HG03039 (cell line): Measurements from ENCODE around the gene NANOS2.
"Not testable (repeated sequence)": the region's sequence is repeated elsewhere in the genome, so short reads cannot be mapped to it uniquely, and the experiment has no call there.

Source experiments
- ATAC-seq: cut with Tn5 transposase; IDR thresholded peaks from one replicate; pipeline ENCODE4 v1.9.1; 2021; ENCODE audit warnings: mild to moderate bottlenecking, moderate library complexity; ENCODE audit not compliant: unreplicated experiment

The NANOS2 gene

DNA sequence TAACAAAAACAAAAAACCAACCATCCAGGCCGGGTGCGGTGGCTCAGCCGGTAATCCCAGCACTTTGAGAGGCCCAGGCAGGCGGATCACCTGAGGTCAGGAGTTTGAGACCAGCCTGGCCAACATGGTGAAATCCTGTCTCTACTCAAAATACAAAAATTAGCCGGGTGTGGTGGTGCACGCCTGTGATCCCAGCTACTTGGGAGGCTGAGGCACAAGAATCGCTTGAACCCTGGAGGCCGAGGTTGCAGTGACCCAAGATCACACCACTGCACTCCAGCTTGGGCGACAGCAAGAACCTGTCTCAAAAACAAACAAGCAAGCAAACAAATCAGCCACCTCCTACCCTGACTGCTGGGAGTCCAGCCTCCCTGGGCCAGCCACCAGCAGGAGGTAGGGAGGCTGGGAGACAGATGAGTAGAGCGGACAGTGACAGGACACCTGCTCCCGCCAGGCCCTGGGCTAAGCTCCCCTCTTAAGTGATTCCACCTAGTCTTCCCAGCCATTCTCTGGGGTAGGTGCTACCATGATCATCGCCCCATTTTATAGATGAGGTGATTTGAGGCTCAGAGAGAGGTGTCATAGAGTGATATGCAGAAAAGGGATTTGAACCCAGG is 18.5 kb downstream of the NANOS2 start:
- not testable (repeated sequence) for ATAC-seq

DNA sequence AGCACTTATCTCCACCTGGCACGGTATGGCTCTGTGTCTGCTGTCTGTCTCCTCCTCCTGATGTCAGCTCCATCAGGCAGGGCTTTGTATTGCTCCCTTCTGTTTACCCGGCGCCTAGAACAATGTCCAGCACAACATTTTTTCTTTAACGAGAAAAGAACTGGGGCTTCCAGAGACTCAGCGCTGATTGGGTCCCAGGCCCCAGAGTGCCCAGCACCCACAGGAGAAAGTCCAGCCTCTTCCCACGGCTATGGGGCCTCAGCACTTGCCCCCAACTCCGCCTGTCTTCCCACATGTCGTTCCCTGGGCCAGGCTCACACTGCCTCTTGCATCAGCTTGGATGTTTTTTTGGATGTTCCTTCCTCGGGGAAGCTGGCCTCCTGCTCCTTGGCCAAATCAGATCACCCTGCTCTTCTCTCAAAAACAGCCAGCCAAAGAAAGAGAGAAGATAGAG is 19.0 kb downstream of the NANOS2 start:
- no peak for ATAC-seq

DNA sequence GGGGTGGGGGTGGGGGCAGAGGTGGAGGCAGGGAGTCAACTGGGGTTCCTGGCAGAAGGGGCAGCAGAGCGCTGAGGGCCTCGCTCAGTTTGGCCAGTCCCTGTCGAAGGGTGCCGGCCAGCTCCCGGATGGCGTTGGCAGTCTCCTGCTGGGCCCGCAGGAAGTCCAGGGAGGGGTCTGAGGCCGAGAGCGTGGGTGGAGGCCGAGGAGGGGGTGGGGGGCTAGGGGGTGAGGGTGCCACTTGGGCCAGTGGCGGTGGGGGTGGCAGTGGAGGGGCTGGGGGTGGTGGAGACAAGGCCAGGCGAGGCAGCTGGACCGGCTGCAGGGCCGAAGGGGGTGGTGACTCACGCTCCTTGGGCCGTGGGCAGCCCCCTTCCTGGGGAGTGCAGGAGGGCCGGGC is 23.7 kb downstream of the NANOS2 start:
- ATAC-seq, result no peak

DNA sequence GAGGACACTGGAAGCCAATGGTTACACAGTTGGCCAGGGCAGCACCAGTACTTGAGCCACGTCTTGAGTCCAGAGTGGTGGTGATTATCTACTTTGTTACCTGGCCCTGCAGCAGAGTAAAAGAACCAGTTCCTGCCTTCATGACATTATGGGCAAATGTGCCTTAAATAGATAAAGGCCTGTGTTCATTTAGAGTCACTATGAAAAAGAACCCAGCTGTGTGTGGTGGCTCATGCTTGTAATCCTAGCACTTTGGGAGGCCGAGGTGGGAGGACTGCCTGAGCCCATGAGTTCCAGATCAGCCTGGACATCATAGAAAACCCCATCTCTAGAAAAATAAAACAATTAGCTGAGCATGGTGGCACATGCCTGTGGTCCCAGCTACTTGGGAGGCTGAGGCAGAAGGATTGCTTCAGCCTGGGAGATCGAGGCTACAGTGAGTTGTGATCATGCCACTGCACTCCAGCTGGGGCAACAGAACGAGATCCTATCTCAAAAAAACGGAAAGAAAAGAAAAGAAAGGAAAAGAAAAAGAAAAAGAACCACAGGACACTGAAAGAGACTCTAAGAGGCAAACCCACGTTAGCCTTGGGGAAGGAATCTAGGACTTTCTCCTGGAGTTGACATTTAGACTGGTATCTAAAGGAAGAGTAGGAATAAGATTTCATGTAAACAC is 25.2 kb downstream of the NANOS2 start:
- no peak for ATAC-seq

DNA sequence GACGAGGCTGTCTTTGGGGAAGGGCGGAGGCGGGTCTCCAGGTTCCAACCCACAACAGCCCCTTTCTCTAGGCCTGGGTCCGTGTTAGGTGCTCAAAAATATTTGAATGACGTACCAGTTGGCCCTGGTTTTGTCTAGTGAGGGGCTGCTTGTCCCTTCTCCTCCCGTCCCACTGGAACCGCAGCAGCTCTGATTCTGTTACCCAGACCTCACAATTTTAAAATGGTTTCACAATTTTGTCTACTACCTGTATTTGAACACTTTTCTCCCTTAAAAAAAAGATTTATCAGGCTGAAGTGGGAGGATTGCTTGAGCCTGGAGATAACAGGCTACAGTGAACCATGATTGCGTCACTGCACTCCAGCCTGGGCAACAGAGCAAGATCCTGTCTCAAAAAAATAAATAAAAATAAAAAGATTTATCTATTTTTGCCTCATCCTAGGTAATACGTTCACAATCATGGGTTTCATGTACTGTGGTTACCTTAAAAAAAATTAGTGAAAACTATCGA is 27.3 kb downstream of the NANOS2 start:
- ATAC-seq, result no peak

DNA sequence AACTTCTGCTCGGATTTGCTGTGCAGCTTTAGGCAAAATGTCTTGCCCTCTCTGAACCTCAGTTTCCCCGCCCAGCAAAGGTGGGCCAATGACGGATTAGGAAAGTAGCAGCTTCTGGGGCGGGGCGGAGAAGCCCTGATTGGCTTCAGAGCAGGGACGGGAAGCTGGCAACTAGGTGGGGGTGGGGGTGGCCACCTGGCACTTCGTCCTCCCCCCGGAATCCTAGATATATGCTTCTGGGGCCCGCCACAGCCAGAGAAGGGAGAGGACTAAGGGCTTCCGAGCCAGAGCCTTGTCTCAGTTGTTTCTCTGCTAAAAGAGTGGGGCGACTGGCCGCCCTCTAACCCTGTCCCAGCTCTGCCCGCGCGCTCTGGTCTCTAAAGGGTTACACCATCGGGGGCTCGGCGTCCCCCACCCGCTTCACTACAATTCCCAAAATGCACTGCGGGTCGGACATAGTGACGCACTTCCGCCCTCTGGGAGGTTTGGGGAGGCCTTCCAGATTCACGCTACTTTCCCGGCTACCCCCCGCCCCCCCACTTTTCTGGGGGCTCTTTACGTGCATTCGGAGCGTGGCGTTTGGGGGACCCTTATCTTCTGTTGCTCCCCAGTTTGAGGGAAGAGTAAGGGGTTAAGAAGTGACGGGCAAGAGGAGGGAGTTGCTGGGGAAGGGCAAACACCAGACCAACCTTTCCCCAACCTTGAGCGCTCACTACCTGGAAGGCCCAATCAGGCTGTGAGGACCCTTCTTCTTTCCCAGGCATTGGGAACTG is 28.0 kb downstream of the NANOS2 start:
- peak; percentile 34 for ATAC-seq

DNA sequence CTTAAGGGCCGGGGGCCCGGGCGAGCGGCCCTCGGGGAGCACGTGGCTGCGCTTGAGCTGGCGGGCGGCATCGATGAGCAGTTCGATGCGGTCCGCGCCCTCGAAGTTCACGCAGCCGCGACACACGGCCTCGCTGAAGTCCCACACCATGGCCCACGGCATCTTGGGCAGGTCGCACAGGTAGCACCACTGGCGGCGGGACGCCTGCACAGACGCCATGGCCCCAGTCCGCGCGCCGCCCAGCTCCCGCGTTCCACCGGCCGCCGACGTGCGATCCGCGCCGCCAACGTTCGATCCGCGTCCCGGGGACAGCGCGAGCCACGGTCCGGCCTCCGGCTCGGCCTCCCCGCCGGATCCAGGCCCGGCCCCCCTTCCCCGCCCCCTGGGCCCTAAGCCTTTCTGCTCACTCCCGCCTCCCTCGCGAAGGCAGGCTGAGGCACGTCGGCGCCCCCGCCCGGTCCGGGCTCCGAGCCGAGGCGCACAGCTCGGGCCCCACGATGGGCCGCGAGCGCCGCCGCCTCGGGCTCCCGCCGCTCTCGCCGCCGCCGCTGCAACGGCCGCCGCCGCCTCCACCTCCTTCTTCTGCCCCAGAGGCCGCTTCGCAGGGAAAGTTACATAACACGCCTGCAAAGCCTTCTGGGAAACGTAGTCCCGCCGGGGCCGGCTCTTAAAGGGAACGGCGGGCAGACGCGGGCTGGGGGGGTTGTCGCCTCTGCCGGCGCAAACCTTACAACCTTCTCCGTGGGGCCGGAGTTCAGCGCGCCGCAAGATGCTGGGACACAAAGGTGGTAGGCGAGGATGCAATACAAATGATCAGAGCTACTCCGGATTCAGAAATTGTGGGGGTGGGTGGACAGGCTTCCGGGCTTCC is 28.8 kb downstream of the NANOS2 start, which contains the start of gene IRF2BP1:
Gene IRF2BP1 (minus strand): TSS at position 586 of the 871 bp plus-strand sequence. CDS start 367 bp downstream, at position 219.
- ATAC-seq, result peak; percentile 51

DNA sequence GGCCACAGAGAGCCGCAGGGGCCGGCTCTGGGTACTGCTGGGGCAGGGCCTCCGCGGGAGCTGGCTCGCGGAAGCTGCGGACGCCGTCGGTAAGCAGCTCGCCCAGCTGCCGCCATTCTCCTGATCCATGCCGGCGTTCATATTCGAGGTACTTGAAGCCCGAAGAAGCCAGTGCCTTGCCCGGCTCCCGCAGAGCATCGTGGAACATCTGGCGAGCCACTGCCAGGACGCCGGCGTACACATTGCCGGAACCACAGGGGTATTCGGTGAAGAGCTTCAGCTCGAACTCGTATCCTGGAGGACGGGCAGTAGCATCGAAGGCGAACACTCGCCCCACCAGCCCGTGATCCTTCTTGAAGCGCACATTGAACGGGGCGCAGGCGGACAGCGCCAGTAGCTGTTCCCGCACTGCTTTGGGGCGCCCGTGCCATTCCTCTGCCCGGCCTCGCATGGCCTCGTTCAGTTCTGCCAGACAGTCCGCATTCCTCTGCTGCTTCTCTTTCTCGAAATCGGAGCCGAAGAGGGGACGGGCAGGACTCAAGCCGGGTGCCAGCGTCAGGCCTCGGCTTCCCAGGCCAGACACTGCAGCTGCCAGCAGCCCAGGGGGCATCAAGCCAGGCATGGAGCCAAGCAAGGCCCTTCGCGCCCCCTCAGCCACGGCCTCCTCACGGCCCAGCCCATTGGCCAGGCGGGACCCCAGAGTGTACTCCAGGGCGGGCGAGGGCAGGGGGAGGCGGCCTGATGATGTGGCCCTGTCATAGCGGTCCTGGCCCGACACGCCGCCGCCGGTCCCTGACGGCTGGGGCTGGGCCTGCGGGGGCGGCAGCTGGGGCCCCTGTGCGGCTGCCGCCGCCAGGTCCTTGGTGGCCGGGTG is 29.7 kb downstream of the NANOS2 start:
- ATAC-seq, result no peak

DNA sequence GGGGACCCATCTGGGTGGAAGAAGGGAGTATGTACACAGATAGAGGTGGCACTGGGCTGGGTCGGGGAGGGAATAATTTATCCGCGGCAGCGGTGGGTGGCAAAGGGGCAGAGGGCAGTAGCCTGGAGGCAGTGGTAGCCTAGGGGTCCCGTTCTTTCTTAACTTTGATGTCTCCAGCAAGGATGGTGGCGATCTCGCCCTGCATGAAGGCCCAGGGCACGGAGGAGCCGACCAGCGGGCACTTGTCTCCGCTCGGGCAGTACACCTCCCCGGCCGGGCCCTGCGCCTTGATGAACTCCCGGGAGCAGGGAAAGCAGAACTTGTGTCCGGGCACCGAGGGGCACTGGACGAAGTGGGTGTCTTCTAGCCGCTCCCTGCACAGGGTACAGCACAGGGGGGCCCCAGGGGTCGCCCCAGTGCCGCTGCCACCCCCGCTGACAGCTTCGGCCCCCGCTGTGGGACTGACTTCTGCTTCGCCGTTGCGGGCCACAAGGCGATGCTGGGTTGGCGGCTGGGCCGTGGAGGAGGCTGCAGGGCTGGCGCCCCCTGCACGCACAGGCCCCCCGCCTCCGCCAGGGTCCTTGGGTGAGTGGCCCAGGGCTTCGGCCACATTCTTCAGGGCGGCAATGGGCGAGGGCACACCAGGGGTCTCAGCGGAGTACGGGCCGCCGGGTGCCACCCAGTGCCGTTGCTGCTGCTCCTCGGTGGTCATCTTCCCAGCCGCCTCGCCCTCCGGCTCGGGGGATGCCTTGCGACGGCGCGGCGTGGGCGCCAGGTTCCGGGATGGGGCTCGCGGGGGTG is 30.5 kb downstream of the NANOS2 start:
- no peak for ATAC-seq

DNA sequence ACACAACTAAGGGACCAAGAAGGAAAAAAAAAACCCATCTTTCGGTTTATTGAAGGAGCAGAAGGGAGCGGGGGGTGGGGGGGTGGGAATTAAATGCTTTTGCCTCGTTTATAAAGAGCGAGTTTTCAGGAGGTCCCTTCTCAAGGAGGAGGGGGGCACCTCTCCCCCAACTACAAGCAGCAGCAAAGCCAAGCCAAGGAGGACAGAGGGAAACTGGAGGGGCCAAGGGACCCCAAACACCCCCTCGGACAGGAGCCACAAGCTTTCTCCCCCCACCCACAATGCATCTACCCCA is 31.0 kb downstream of the NANOS2 start:
- ATAC-seq, result no peak

DNA sequence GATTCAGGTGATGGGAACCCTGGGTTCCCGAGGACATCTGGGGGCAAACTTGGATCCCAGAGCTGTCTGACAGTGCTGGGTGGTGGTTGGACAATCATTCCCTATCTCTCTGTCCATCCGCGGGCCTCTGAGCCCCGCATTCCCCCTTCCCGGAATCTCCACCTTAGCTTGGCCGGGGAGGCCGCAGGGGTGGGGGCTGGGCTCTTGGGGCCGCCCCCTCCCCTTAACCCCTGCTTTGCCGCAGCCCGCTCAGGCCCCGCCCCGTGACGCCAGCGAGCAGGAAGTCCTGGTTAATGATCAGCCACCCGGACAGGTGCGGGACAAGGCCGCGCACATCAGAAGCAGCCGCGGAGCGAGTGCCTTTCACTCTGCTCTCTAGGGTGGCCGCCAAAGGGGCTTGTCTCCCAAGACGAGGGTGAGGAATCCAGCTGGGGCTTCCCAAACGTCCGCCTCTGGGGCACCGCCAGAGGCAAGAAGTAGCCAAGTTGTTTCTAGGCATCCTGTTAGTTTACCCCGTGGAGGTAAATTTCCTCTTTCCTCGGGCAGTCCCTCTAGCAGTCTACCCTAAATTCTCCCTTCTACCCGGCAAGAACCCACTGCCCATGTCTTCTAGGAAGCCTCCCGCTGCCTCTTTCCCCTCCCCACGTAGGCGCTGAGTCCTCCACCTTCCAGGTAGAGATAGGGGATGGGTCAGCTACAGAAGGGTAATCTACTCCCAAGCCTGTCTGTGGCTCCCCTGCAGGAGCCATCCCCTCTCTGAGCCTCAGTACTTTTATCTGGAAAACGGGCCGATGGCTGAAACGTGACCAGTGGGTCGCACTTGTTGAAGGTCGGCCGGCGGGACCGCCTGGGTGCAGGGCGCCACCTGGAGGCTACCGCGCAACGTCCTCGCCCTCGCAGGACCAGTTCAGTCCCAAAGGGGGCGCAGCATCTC is 31.7 kb downstream of the NANOS2 start:
- no peak for ATAC-seq

DNA sequence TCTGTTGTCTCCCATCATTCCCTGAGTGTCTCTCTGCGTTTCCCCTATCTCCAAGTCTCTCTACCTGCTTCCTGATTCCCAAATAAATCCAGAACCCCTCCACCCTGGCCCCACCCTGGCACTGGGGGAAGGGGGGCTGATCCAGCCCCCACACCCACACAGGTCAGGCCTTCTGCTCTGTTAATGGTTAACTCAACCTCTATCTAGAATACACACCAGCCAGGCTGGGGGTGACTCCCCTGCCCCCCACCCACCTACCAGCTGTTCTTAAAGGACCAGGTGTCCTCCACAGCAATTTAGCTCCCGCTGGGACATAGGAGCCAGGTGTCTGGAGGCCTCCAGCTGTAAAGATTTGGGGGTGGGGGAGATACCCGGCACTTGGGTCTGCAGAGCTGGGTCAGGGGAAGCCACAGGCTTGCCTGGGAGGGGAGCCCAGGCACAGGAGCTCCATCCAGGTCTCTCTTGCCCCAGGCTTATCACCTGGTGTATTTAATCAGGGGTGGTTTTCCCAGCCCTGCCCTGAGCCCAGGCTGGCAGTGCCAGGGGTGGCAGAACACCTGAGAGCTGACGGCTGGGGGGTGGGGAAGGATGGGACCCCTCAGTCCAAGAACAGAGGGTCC is 32.6 kb downstream of the NANOS2 start:
- no peak for ATAC-seq

DNA sequence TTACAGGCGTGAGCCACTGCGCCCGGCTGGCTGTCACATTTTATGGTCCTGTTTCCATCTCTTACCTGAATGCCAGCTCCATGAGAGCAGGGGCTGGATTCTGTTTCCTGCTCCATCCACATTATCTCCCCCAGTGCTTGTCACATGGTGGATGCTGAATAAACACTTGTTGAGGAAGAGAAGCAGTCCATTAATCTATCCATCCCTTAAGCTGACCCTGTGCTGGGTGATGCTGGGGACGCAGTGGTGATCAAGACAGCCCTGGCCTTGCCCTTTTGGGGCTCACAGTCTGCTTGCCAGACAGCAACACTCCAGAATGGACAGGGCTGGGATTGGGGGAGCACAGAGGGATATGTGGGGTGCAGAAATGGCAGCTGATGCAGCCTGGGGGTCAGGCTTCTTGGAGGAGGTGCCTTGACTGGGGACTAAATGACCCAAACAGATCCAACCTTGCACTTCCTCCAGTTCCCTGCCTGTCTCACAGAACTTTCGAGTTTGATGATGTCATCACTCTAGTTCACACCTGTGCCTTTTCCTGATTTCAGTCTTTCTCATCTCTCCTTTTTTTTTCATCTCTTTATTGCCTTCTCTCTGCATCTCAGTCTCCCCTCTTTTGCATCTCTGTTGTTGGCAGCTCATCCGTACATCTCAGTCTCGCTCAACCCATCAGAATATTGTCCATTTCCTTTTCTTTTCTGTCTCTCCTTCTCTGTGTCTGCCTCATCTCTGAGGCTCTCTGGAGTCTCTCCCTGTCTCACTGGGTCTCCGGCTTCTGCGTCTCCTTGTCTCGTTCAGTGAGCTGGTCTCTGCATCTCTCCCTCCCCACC is 33.3 kb downstream of the NANOS2 start:
- no peak for ATAC-seq

DNA sequence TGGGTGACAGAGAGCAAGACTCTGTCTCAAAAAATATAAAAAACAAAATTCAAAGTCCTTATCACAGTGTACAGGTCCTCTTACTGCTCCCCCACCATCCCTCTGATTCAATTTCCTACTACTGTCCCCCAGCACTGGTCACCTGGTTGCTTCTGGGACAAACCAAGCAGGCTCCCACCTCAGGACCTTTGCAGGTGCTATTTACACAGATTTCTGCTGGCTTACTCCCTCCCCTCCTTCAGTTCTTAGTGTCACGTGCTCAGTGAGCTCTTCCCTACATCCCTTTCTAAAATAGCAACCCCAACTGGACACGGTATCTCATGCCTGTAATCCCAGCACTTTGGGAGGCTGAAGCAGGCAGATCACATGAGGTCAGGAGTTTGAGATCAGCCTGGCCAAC is 34.6 kb downstream of the NANOS2 start:
- ATAC-seq, result no peak

DNA sequence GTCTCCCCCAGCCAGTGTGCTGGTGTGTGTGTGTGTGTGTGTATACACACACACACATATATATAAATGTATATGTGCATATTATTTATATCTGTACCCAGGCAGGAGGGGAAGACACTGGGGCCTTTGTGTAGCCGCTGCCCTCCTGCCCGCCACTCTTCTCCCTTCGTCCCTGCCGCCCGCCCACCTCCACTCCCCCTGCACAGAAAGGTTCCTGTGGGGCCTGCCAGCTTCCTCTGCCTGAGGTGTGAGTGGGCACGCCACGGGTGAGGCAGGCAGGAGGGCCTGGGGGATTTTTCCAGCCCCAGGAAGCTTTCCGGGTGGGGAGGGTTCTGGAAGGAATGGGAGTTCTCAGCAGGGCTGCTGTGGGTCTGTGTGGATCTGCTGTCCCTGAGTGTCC is 35.5 kb downstream of the NANOS2 start:
- no peak for ATAC-seq

DNA sequence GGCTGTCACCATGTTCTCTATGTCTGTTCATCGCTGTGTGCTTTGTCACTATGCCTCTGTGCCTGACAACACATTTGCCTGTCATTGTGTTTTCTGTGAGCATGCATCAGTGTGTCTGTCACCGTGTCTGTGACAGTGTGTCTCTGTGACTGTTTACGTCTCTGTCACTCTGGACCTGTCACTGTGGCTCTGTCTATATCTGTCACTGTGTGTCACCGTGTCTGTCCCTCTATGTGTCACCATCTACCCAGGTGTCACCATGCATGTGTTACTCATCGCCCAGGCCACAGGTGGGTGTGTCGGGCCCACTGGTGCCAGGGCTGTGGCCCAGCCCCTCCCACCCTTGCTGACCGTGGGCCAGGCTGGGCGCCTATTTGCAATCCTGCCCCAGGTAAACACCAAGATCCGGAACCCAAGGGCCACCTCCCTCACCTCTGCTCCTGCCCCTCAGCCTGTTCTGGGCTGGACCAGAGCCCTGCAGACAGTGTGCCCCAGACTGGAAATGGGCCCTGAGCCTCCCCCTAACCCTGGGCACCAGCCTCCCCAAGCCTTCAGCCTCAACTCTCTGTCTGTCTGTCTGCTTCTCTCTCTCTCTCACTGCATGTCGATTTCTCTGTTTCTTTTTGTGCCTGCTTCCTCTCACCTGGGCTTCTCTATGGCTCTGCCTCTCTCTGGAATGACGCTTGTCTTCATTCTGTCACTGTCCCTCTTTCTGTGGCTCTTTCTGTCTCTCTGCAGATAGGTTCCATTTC is 36.4 kb downstream of the NANOS2 start:
- ATAC-seq, result no peak
